Caco-2 (cell line): ENCODE results near the gene MAN1B1. TPM values are rescaled to one million over a fixed set of nuclear protein-coding genes. Genes with fewer than 3 reads are reported as not detected.

Source experiments
- BruUV-seq: library from RNA; stranded (reverse); fragments of 400-500 nt; replicated peaks from 2 replicates; lab custom pipeline; 2021; lab: Mats Ljungman, UMichigan
- CTCF ChIA-PET: fragments of 300-600 bp; sonication (Branson Sonifier 250); formaldehyde crosslinking; loops from one replicate; lab custom pipeline; 2022; ENCODE audit warnings: antibody characterized with exemption; lab: Charles Lee
- POLR2A ChIA-PET: fragments of 300-600 bp; sonication (Branson Sonifier 250); formaldehyde crosslinking; loops from one replicate; lab custom pipeline; 2022; ENCODE audit warnings: antibody characterized with exemption; lab: Charles Lee
- DNase-seq, 2 experiments: peaks; one replicate each; pipeline versions ENCODE4 v3.0.0 to v3.0.0-alpha.2; 2020 to 2022
- H3K27me3 ChIP-seq: replicated peaks from 2 replicates; pipeline ENCODE4 v1.6.0; 2011; ENCODE audit warnings: low read length; ENCODE audit not compliant: control insufficient read depth, insufficient read depth
- H3K36me3 ChIP-seq: 2 replicates; pipeline ENCODE4 v1.5.1; 2011; ENCODE audit warnings: low read length; ENCODE audit not compliant: control insufficient read depth, insufficient read depth
- H3K4me1 ChIP-seq: fragments of 250-450 bp; sonication (Bioruptor Pico); 2 replicates; pipeline ENCODE4 v1.5.1; 2020; ENCODE audit warnings: mild to moderate bottlenecking
- H3K4me3 ChIP-seq: 2 replicates; pipeline ENCODE4 v1.5.1; 2011; ENCODE audit warnings: low read depth, mild to moderate bottlenecking, control low read depth, low read length
- H3K9me3 ChIP-seq: fragments of 250-450 bp; sonication (Bioruptor Pico); 2 replicates; pipeline ENCODE4 v1.5.1; 2020; ENCODE audit warnings: mild to moderate bottlenecking, moderate library complexity
- H3K27ac Mint-ChIP-seq: one replicate; pipeline ENCODE4 v1.8.0; 2022; ENCODE audit warnings: mixed read lengths; ENCODE audit not compliant: unreplicated experiment
- H3K27me3 Mint-ChIP-seq: one replicate; pipeline ENCODE4 v1.8.0; 2022; ENCODE audit warnings: mixed read lengths; ENCODE audit not compliant: insufficient read depth, unreplicated experiment
- H3K36me3 Mint-ChIP-seq: one replicate; pipeline ENCODE4 v1.8.0; 2022; ENCODE audit warnings: mild to moderate bottlenecking, mixed read lengths; ENCODE audit not compliant: insufficient read depth, unreplicated experiment
- H3K4me1 Mint-ChIP-seq: one replicate; pipeline ENCODE4 v1.8.0; 2022; ENCODE audit warnings: low read depth, mixed read lengths; ENCODE audit not compliant: unreplicated experiment
- H3K4me3 Mint-ChIP-seq: one replicate; pipeline ENCODE4 v1.8.0; 2022; ENCODE audit warnings: mild to moderate bottlenecking, moderate library complexity, mixed read lengths; ENCODE audit not compliant: unreplicated experiment
- H3K9me3 Mint-ChIP-seq: one replicate; pipeline ENCODE4 v1.8.0; 2022; ENCODE audit warnings: mixed read lengths; ENCODE audit not compliant: unreplicated experiment
- CTCF ChIP-seq, 2 experiments: fragments of 200-600 bp in 1 of 2; IDR thresholded peaks; 1 replicate in 1 of 2; 2 replicates in 1 of 2; pipeline versions ENCODE4 v1.5.1 to v1.8.0; 2011 to 2022; ENCODE audit warnings: antibody characterized with exemption in 1 of 2, control low read depth in 1 of 2, inconsistent platforms in 1 of 2, low read depth in 1 of 2, low read length in 1 of 2, mild to moderate bottlenecking in 1 of 2, moderate library complexity in 1 of 2; ENCODE audit not compliant: insufficient read depth in 1 of 2, severe bottlenecking in 1 of 2, unreplicated experiment in 1 of 2
- intact Hi-C: fragments of 100-400 bp; cut with micrococcal nuclease; formaldehyde crosslinking; loops from one replicate; pipeline ENCODE4 v1.10.0; 2022; ENCODE audit not compliant: unreplicated experiment
- total RNA-seq: library from RNA; stranded (reverse); gene quantifications from 2 replicates; pipeline ENCODE4 v1.2.3, GENCODE V29; 2022

Gene MAN1B1
- total RNA-seq, 1 experiment from 2014 or later, result 57.7 TPM

DNA sequence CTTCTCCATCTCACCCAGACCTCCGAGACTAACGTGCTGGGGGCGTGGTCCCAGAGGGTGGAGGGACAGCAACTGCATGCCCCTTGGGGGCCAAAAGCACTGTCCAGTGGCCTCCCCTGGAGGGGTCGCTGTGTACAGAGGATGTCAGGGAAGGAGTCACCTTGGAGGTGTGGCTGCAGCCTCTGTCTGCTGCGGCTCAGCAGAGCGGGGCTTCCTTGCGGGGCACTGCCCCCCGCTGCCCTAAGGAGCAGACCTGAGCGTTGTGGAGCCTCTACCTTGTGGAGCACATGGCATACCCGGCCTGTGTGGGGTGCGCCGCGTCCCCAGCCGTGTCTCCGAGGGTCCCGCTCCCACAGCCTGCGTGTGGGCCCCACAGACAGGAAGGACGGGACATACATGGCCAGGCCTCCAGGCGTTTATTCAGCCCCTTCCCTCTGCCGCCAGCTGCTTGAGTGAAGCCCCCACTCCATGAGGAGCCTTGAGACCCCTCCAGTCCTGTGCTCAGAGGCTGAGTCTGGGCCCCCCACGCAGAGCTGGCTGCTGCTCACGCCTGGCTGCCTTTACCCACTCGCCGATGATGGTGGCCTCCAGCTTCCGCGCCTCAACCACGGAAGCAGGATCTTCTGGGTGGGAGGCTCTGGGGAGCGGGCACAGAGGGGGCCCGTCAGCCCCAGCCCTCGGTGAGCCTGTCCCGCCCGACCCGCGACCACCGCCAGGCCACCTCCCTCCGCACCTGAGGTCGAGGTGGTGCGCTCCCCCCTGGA is 23.5 kb downstream of the MAN1B1 start:
- TF ChIP-seq CTCF (IDR thresholded peaks at IDR 0.05; ENCODE audit: insufficient read depth in 1 of 2, low read depth in 1 of 2, low read length in 1 of 2, severe bottlenecking in 1 of 2, unreplicated experiment in 1 of 2), result no peak
- intact Hi-C loops, result no loop called here
- H3K36me3 ChIP-seq, result peaks cover 2% of the 10 kb centered on the region
- no peaks in the 10 kb centered on the region for H3K9me3 ChIP-seq
- Mint-ChIP-seq H3K27ac (no peak overlapping the region), H3K4me3 (no peak overlapping the region), H3K9me3 (no peaks in the 10 kb centered on the region), H3K36me3 (peaks cover 18% of the 10 kb centered on the region), H3K4me1 (no peaks in the 10 kb centered on the region), H3K27me3 (no peaks in the 10 kb centered on the region)
- H3K4me1 ChIP-seq, result peaks cover 7% of the 10 kb centered on the region
- no TSS peak for BruUV-seq
- peak in 1 of 2 experiments; percentile 39 for DNase-seq
- H3K4me3 ChIP-seq, result no peak overlapping the region
- H3K27me3 ChIP-seq, result no peaks in the 10 kb centered on the region
- ChIA-PET POLR2A (no interaction called here), CTCF (interaction anchor here (0.5 to 1.0 kb wide), 2 partner anchors 22 to 24 kb away, joined by 3 read pairs; partner anchors contain the start of gene MAN1B1)

GRCh38 chr9:137110911-137111787 is 24.4 kb downstream of the MAN1B1 start:
- no peak overlapping the region for H3K4me3 Mint-ChIP-seq
- no peak for DNase-seq
- no peaks in the 10 kb centered on the region for H3K9me3 Mint-ChIP-seq
- H3K36me3 Mint-ChIP-seq, result peaks cover 18% of the 10 kb centered on the region
- intact Hi-C loops, result no loop called here
- no peak overlapping the region for H3K27ac Mint-ChIP-seq
- ChIA-PET CTCF (interaction anchor here (0.5 to 1.0 kb wide), 4 partner anchors 21 to 696 kb away, joined by 3 read pairs; partner anchors contain the start of gene MAN1B1), POLR2A (no interaction called here)
- BruUV-seq, result no TSS peak
- no peak overlapping the region for H3K4me3 ChIP-seq
- H3K9me3 ChIP-seq, result no peaks in the 10 kb centered on the region
- no peaks in the 10 kb centered on the region; the same call in 1 of the 2 replicates for H3K36me3 ChIP-seq
- peaks cover 15% of the 10 kb centered on the region for H3K4me1 ChIP-seq
- H3K27me3 ChIP-seq, result no peaks in the 10 kb centered on the region
- no peaks in the 10 kb centered on the region for H3K4me1 Mint-ChIP-seq
- no peak for TF ChIP-seq CTCF (IDR thresholded peaks at IDR 0.05; ENCODE audit: insufficient read depth in 1 of 2, low read depth in 1 of 2, low read length in 1 of 2, severe bottlenecking in 1 of 2, unreplicated experiment in 1 of 2)
- no peaks in the 10 kb centered on the region for H3K27me3 Mint-ChIP-seq
